ENCODE data around the gene LHX3.

LHX3 gene

DNA sequence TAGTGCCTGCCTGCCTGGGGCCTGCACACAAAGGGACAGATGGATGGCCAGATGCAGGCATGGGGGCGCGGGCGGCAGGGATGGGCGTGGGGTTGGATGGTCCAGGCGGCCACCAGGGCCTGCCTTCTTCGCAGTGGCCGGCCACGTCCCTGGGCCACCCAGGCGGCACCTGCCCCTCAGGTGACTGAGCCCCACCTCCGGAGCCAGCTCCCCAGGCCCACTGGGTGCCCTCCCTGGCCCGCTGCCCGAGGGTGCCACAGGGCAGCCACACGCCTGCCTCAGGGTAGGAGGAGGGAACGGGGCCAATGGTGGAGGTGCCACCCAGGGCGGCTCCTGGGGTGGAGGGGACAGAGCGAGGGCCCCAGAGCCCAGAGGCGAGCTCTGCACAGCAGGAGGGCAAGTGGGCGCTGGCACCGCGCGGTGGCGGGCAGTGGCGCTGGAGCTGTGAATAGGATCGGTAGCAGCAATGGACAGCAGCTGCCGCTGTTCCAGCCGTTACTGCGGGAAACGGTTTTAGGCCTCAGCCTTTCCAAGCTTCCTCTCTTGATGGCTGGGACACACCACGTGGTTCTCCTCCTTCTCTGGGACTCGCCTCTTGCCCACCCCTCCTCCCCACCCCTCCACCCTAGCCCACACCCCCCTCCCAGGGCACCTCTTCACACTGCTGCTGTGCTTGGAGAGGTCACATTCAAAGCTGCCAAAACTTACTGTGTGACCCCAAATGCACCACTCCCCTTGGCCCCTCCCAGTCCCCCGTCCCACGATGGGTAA lies 19.1 kb downstream of the LHX3 start:
- ChIA-PET POLR2A (no interaction called here), CTCF (interaction anchor here (1.2 to 1.5 kb wide), 3 partner anchors 15 to 39 kb away, joined by 3 to 5 read pairs (median 4); no protein-coding TSS in a partner anchor)
- no peak for DNase-seq (ENCODE audit: extremely low spot score)
- TF ChIP-seq, protein P1, sequence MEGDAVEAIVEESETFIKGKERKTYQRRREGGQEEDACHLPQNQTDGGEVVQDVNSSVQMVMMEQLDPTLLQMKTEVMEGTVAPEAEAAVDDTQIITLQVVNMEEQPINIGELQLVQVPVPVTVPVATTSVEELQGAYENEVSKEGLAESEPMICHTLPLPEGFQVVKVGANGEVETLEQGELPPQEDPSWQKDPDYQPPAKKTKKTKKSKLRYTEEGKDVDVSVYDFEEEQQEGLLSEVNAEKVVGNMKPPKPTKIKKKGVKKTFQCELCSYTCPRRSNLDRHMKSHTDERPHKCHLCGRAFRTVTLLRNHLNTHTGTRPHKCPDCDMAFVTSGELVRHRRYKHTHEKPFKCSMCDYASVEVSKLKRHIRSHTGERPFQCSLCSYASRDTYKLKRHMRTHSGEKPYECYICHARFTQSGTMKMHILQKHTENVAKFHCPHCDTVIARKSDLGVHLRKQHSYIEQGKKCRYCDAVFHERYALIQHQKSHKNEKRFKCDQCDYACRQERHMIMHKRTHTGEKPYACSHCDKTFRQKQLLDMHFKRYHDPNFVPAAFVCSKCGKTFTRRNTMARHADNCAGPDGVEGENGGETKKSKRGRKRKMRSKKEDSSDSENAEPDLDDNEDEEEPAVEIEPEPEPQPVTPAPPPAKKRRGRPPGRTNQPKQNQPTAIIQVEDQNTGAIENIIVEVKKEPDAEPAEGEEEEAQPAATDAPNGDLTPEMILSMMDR (IDR thresholded peaks at IDR 0.05; ENCODE audit: control extremely low read depth, extremely low read depth, low read depth, missing control alignments): no peak

GRCh38 chr9:136185066-136185465 lies 19.9 kb downstream of the LHX3 start:
- DNase-seq (ENCODE audit: extremely low spot score): no peak
- ChIA-PET CTCF (no interaction called here), POLR2A (no interaction called here)
- TF ChIP-seq, protein P1 (IDR thresholded peaks at IDR 0.05; ENCODE audit: control extremely low read depth, extremely low read depth, low read depth, missing control alignments): no peak

- POLR2A ChIA-PET: no interaction called here
Measured at GRCh38 chr9:136182850-136183422, 22.0 kb downstream of the LHX3 start.

DNA sequence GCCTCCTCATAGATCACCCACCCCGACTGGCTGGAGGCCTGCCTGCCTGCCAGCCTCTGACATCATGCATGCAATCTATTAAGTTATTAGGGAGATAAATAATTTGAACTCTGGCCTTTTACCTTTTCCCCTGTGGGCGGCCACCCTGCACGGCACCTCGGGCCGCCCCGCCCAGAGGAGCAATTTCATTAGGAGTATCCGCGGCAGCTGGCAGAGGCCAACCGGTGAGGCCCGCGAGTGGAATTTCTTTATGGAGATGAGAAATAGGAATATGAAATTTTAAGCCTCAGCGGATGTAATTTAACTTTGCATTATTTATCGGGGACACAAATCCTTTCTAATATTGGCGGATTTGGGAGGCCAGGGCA lies 22.5 kb downstream of the LHX3 start:
- ChIA-PET POLR2A (no interaction called here), CTCF (no interaction called here)
- no peak for DNase-seq (ENCODE audit: extremely low spot score)

More at GRCh38 chr9:136182850-136183422, 22.0 kb downstream of the LHX3 start:
- TF ChIP-seq, protein P1 (IDR thresholded peaks at IDR 0.05; ENCODE audit: control extremely low read depth, extremely low read depth, low read depth, missing control alignments): no peak
- DNase-seq (ENCODE audit: extremely low spot score): no peak
- CTCF ChIA-PET: no interaction called here

DNA sequence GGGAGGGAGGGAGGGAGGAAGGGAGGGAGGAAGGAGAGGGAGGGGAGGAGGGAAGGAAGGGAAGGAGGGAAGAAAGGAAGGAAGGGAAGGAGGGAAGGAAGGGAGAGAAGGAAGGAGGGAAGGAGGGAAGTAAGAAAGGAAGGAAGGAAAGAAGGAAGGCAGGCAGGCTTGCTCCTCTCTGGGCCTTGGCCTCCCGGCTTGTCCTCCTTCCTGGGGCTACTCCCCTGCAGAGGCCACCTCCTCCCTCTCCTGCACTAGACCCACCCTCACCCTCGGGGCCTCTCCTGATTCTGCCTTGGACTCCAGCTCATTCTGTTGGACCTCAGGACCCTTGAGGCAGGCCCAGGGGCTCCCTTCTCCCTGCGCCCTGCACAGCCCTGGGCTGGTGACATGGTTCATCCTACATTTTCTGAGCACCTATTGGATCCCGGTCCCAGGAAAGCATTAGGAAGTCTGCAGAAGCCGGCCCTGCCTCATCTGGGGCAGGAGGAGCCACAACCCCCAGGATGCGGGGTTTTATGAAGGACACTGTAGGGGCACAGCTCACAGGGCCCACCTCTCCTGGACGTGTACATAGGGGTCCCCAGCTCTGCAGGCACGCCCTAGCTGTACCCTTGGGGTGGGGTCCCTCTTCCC lies 23.0 kb downstream of the LHX3 start:
- ChIA-PET POLR2A (no interaction called here), CTCF (no interaction called here)
- no peak for DNase-seq (ENCODE audit: extremely low spot score)
- TF ChIP-seq, protein P1 (IDR thresholded peaks at IDR 0.05; ENCODE audit: control extremely low read depth, extremely low read depth, low read depth, missing control alignments): no peak

More for the DNA sequence above, 22.5 kb downstream of the LHX3 start:
- TF ChIP-seq, protein P1 (IDR thresholded peaks at IDR 0.05; ENCODE audit: control extremely low read depth, extremely low read depth, low read depth, missing control alignments): no peak

- ChIA-PET CTCF (no interaction called here), POLR2A (no interaction called here)
- DNase-seq (ENCODE audit: extremely low spot score): no peak
- TF ChIP-seq, protein P1 (IDR thresholded peaks at IDR 0.05; ENCODE audit: control extremely low read depth, extremely low read depth, low read depth, missing control alignments): no peak
Measured at GRCh38 chr9:136180586-136180985, 24.3 kb downstream of the LHX3 start.

Measured in GM10248 (cell line).